Adipocyte (in vitro differentiated cells): ENCODE data around the gene KDM6A.
A peak's percentile ranks its signal among the peaks of the same experiment; 100 is the strongest.
"Not testable (repeated sequence)": the region's sequence is repeated elsewhere in the genome, so short reads cannot be mapped to it uniquely, and the experiment has no call there.

Experiments
- DNase-seq: peaks from one replicate; pipeline ENCODE4 v3.0.0-alpha.2; 2015; ENCODE audit warnings: low read depth
- H3K27me3 ChIP-seq: replicated peaks from 2 replicates; pipeline ENCODE4 v1.7.0; 2013; ENCODE audit warnings: mild to moderate bottlenecking, low read length, moderate library complexity; ENCODE audit not compliant: control insufficient read depth, insufficient read depth
- H3K36me3 ChIP-seq: 2 replicates; pipeline ENCODE4 v1.7.0; 2013; ENCODE audit warnings: low read length, mild to moderate bottlenecking, moderate library complexity; ENCODE audit not compliant: control insufficient read depth, insufficient read depth, severe bottlenecking
- H3K4me1 ChIP-seq: 2 replicates; pipeline ENCODE4 v1.7.0; 2013; ENCODE audit warnings: mild to moderate bottlenecking, low read length, moderate library complexity; ENCODE audit not compliant: control insufficient read depth, insufficient read depth
- H3K4me3 ChIP-seq: 2 replicates; pipeline ENCODE4 v1.7.0; 2013; ENCODE audit warnings: mild to moderate bottlenecking, low read length, moderate library complexity
- H3K9ac ChIP-seq: 2 replicates; pipeline ENCODE4 v1.7.0; 2013; ENCODE audit warnings: mild to moderate bottlenecking, low read length, moderate library complexity
- H3K9me3 ChIP-seq: 2 replicates; pipeline ENCODE4 v1.7.0; 2013; ENCODE audit warnings: mild to moderate bottlenecking, low read length, moderate library complexity; ENCODE audit not compliant: control insufficient read depth

The KDM6A gene

DNA sequence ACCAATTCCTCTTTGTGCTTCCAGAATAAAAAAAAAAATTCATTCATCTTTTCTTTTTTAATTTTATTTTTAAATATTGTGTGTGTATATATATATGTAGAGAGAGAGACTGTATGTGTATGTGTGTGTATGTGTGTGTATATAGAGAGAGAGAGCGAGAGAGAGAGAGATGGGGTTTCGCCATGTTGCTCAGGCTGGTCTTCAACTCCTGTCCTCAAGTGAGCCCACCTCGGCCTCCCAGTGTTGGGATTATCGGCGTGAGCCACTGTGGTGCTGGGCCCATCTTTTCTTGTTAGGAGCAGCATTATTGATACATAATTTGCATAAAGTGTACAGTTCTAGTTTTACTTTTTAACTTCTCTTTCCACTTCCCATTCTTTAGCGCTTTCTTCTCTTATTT, 33.6 kb downstream of the KDM6A start:
- no peaks in the 10 kb centered on the region for H3K36me3 ChIP-seq
- no peaks in the 10 kb centered on the region for H3K27me3 ChIP-seq
- H3K9ac ChIP-seq = no peak overlapping the region
- no peak overlapping the region for H3K4me3 ChIP-seq
- peaks cover 8% of the 10 kb centered on the region for H3K9me3 ChIP-seq
- H3K4me1 ChIP-seq = peaks cover 21% of the 10 kb centered on the region
- DNase-seq = no peak

DNA sequence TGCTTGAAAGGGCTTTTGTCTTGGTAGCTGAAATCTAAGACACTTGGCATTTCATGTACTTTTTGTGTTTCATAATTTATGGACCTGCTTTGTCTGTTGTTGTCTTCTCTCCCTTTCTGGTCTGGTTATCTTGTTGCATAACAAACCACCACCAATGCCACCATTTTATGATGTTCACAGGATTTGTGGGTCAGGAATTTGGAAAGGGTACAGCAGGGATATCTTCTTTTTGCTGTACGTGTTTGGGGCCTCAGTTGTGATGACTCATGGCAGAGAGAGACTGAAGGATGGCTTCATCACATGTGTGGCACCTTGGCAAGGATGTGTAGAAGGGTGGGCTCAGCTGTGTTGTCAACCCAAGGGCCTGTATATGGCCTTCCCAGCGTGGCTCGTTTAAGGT, 35.2 kb downstream of the KDM6A start:
- no peaks in the 10 kb centered on the region for H3K36me3 ChIP-seq
- no peaks in the 10 kb centered on the region for H3K27me3 ChIP-seq
- DNase-seq = no peak
- no peak overlapping the region for H3K9ac ChIP-seq
- H3K9me3 ChIP-seq = peaks cover 1% of the 10 kb centered on the region
- H3K4me3 ChIP-seq = no peak overlapping the region
- peaks cover 21% of the 10 kb centered on the region for H3K4me1 ChIP-seq

- Histone ChIP-seq H3K9me3 (no peaks in the 10 kb centered on the region), H3K4me3 (no peak overlapping the region), H3K27me3 (no peaks in the 10 kb centered on the region), H3K4me1 (peaks cover 21% of the 10 kb centered on the region), H3K36me3 (no peaks in the 10 kb centered on the region), H3K9ac (no peak overlapping the region)
- no peak for DNase-seq
Observed at GRCh38 chrX:44908827-44909226, 35.8 kb downstream of the KDM6A start.

DNA sequence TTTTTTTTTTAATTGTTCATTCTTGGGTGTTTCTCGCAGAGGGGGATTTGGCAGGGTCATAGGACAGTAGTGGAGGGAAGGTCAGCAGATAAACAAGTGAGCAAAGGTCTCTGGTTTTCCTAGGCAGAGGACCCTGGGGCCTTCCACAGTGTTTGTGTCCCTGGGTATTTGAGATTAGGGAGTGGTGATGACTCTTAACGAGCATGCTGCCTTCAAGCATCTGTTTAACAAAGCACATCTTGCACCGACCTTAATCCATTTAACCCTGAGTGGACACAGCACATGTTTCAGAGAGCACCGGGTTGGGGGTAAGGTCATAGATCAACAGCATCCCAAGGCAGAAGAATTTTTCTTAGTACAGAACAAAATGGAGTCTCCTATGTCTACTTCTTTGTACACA, 37.5 kb downstream of the KDM6A start:
- H3K4me3 ChIP-seq, H3K9ac ChIP-seq, H3K27me3 ChIP-seq, H3K36me3 ChIP-seq, DNase-seq, H3K9me3 ChIP-seq: not testable (repeated sequence)
- peaks cover 24% of the 10 kb centered on the region for H3K4me1 ChIP-seq

GRCh38 chrX:44911074-44911600, 38.1 kb downstream of the KDM6A start:
- not testable (repeated sequence) for DNase-seq, H3K9ac ChIP-seq

GRCh38 chrX:44913656-44914531, 40.9 kb downstream of the KDM6A start:
- H3K36me3 ChIP-seq = no peaks in the 10 kb centered on the region
- H3K27me3 ChIP-seq = no peaks in the 10 kb centered on the region
- H3K9me3 ChIP-seq = no peaks in the 10 kb centered on the region
- DNase-seq = no peak
- peaks cover 16% of the 10 kb centered on the region for H3K4me1 ChIP-seq
- H3K9ac ChIP-seq = no peak overlapping the region
- no peak overlapping the region for H3K4me3 ChIP-seq

More at GRCh38 chrX:44911074-44911600, 38.1 kb downstream of the KDM6A start:
- H3K4me3 ChIP-seq, H3K36me3 ChIP-seq, H3K27me3 ChIP-seq, H3K9me3 ChIP-seq: not testable (repeated sequence)
- peaks cover 24% of the 10 kb centered on the region for H3K4me1 ChIP-seq

DNA sequence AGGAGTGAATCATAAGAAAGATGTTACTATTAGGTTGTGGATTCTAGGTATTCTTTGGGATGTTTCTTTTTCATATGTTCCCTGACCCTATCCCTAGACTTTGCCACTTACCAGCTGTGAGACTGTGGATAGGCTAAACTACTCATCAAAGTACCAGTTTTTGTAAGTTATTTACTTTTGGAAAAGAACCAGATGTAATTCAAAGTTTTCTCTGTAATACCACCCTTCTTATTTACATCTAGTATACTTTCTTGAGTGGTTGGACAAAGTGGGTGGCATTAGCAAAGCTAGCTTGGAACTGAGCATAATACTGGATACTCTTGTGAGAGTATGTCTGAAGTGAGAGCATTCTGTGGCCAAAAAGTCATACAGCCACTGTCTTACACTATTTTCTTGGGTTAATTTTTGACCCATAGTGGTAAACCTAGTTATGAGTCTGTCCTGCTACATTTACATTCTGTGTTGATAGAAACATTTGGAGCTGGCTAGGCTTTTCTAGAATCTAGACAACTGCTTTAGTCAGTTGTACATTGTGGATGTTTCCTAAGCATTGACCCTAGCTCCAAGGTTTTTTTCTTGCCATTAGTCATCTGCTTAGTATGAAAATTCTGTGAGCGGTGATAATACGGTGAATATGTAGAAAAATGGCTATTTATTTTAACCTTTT, 41.7 kb downstream of the KDM6A start:
- Histone ChIP-seq H3K36me3 (no peaks in the 10 kb centered on the region), H3K9ac (no peak overlapping the region), H3K4me1 (peaks cover 16% of the 10 kb centered on the region), H3K9me3 (no peaks in the 10 kb centered on the region), H3K27me3 (no peaks in the 10 kb centered on the region), H3K4me3 (no peak overlapping the region)
- DNase-seq = peak; percentile 43

DNA sequence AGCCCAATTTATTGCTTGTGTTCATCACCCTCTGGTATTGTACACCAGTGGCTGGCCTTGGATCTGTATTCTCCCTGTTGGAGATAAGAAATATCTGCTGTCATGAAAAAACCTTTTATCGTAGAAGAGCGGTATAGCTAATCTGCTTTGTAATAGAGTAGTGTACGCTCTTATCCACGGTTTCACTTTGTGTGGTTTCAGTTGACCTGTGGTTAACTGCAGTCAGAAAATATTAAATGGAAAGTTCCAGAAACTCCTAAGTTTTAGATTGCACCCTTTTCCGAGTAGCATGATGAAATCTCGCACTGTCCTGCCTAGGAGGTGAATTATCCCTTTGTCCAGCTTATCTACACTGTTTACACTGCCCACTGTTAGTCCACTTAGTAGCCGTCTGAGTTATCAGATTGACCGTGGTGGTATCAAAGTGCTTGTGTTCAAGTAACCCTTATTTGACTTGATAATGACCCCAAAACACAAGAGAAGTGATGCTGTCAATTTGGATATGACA, 42.4 kb downstream of the KDM6A start:
- Histone ChIP-seq H3K27me3 (no peaks in the 10 kb centered on the region), H3K4me3 (no peak overlapping the region), H3K9ac (no peak overlapping the region), H3K36me3 (no peaks in the 10 kb centered on the region), H3K4me1 (peaks cover 16% of the 10 kb centered on the region), H3K9me3 (no peaks in the 10 kb centered on the region)
- no peak for DNase-seq

GRCh38 chrX:44918722-44919121, 45.7 kb downstream of the KDM6A start:
- no peak for DNase-seq
- H3K36me3 ChIP-seq = no peaks in the 10 kb centered on the region

GRCh38 chrX:44922980-44923379, 50.0 kb downstream of the KDM6A start:
- DNase-seq = no peak
- Histone ChIP-seq H3K36me3 (no peaks in the 10 kb centered on the region), H3K4me1 (peaks cover 4% of the 10 kb centered on the region), H3K9me3 (no peaks in the 10 kb centered on the region), H3K27me3 (no peaks in the 10 kb centered on the region), H3K4me3 (no peak overlapping the region), H3K9ac (no peak overlapping the region)

More at GRCh38 chrX:44918722-44919121, 45.7 kb downstream of the KDM6A start:
- Histone ChIP-seq H3K4me1 (peaks cover 16% of the 10 kb centered on the region), H3K9ac (no peak overlapping the region), H3K4me3 (no peak overlapping the region), H3K27me3 (no peaks in the 10 kb centered on the region), H3K9me3 (no peaks in the 10 kb centered on the region)

GRCh38 chrX:44927398-44927797, 54.4 kb downstream of the KDM6A start:
- no peaks in the 10 kb centered on the region for H3K27me3 ChIP-seq
- H3K9ac ChIP-seq = no peak overlapping the region
- H3K4me1 ChIP-seq = no peaks in the 10 kb centered on the region
- no peak overlapping the region for H3K4me3 ChIP-seq
- H3K9me3 ChIP-seq = no peaks in the 10 kb centered on the region
- no peaks in the 10 kb centered on the region for H3K36me3 ChIP-seq
- DNase-seq = no peak
